IgD-negative memory B cell (primary cell): ENCODE measurements around the gene LIMCH1. TPM values are rescaled to one million over a fixed set of nuclear protein-coding genes. Genes with fewer than 3 reads are reported as not detected.

Experiments used
- H3K27ac Mint-ChIP-seq, 3 donors: one replicate each; pipeline ENCODE4 v1.8.0; 2020 to 2022; ENCODE audit warnings: mild to moderate bottlenecking in 3 of 3, mixed read lengths in 3 of 3, moderate library complexity in 1 of 3
- H3K27me3 Mint-ChIP-seq: one replicate; pipeline ENCODE4 v1.8.0; 2021; ENCODE audit warnings: mixed read lengths
- H3K36me3 Mint-ChIP-seq: one replicate; pipeline ENCODE4 v1.8.0; 2020; ENCODE audit warnings: mild to moderate bottlenecking, mixed read lengths
- H3K4me1 Mint-ChIP-seq, 3 donors: one replicate each; pipeline ENCODE4 v1.8.0; 2020 to 2022; ENCODE audit warnings: mixed read lengths in 3 of 3, mild to moderate bottlenecking in 1 of 3
- H3K4me3 Mint-ChIP-seq, 4 donors: one replicate each; pipeline ENCODE4 v1.8.0; 2020 to 2022; ENCODE audit warnings: mild to moderate bottlenecking in 4 of 4, mixed read lengths in 4 of 4, moderate library complexity in 3 of 4
- H3K9me3 Mint-ChIP-seq, 3 donors: one replicate each; pipeline ENCODE4 v1.8.0; 2020 to 2021; ENCODE audit warnings: mixed read lengths in 3 of 3, mild to moderate bottlenecking in 1 of 3
- polyA plus RNA-seq: library from polyadenylated mRNA; unstranded; fragments of 300-500 nt; fragmentation: Illumina TruSeq; gene quantifications from one replicate; pipeline ENCODE4 v1.2.3, GENCODE V29; 2021

Gene LIMCH1
- polyA plus RNA-seq, 1 donor from 2014 or later, result not detected

DNA sequence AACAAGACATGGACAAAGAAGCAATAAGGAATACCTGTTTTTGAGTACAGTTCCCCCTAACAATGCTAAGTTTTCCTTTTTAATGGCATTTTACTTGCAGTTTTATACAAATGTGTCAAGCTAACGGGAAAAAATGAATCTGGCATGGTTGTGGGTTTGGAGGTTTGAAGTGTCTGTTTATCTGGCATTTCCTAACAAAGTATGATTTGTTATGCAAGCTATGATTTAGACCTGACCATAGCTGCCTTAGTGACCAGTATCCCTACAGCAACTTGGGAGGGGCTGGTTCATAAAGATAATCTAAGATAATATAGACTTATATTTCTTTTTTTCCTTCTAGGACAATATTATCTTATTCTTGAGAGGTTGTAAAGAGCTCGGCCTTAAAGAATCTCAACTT lies 60.6 kb downstream of the LIMCH1 start:
- Mint-ChIP-seq H3K4me3 (no peak overlapping the region), H3K9me3 (peaks cover 0 to 4% (median 3%) of the 10 kb centered on the region in 3 donors), H3K4me1 (peaks cover 0 to 2% (median 0%) of the 10 kb centered on the region in 3 donors), H3K36me3 (no peaks in the 10 kb centered on the region), H3K27ac (no peak overlapping the region), H3K27me3 (peaks cover 2% of the 10 kb centered on the region)

DNA sequence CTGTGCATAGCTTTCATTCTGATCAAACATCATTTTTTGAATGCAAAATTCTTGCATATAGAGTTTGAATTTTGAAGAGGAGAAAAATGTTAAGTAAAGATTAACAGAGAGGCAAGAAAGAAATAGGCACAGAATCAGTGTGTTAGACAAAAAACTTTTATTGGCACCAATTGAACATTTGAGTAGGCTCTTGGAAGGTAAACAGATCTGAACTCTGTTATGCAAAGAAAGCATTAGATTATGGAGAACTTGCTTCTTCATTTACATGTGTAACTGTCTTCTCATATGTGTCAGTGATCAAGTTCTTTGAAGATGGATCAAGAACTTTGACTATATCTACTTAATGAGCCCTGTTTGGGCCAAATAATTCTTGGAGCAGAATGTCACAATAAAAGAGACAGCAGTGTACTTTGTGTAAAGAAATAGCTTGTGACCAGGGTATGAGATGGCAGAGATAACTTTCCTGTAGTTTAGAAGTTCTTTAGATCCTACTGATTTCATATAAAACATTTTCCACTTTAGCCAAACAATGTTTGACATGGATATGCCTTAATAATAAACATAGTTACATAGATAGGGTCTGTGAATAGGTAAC lies 61.3 kb downstream of the LIMCH1 start:
- no peak overlapping the region for H3K4me3 Mint-ChIP-seq
- H3K4me1 Mint-ChIP-seq, result peaks cover 0 to 2% (median 0%) of the 10 kb centered on the region in 3 donors
- H3K27me3 Mint-ChIP-seq, result peaks cover 2% of the 10 kb centered on the region
- H3K36me3 Mint-ChIP-seq, result no peaks in the 10 kb centered on the region
- peaks cover 0 to 4% (median 3%) of the 10 kb centered on the region in 3 donors for H3K9me3 Mint-ChIP-seq
- H3K27ac Mint-ChIP-seq, result no peak overlapping the region

DNA sequence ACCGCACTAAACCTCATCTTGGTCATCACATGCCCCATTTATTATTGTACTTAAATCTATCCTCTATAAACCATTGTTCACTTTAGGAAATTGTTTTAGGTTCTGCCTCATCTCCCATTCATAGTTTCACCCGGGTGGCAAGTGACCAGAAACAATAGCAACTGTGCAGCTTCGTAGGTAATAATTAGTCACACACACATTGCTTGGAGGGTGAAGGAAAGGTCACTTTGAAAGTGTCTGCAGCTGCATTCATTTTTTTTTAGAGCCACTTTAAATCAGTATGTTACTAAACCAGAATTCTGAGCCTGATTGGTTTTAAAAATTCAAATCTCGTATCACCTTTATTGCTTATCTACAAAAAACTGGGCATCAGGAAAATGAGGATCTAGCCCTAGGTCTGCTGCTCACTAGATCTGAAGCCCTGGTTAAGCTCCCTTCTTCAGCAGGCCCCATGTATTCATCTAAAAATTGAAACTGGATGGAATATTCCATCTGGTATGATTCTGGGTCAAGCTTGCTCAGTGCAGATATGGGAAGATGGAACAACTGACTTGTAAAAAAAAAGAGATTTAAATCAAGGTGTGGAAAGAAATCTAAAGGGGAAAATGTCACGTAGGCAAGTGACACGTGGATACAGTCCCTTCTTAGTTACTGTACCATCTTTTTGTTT lies 62.4 kb downstream of the LIMCH1 start:
- Mint-ChIP-seq H3K4me3 (no peak overlapping the region), H3K4me1 (peaks cover 0 to 2% (median 0%) of the 10 kb centered on the region in 3 donors), H3K27ac (peak overlapping the region in 1 of 3 donors; percentile 52), H3K36me3 (no peaks in the 10 kb centered on the region), H3K27me3 (peaks cover 2% of the 10 kb centered on the region), H3K9me3 (peaks cover 0 to 4% (median 3%) of the 10 kb centered on the region in 3 donors)

DNA sequence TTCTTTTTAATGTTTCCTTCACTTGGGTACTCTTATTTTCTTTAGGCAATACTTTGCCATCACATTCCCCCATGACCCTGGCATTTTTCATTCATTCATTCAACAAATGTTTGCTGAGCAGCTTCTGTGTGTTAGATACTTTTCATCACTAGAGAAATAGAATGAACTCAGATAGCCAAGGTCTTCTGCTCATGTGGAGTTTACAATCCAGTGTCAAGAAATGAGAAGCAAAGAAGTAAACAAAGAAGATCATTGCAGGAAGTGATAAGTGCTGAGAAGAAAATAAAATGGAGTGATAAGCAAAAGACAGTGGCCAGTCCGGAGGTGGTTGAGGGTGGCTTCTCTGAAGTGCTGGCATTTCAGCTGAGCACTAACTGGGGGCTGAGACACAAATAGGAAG lies 63.1 kb downstream of the LIMCH1 start:
- no peaks in the 10 kb centered on the region for H3K36me3 Mint-ChIP-seq
- no peak overlapping the region for H3K4me3 Mint-ChIP-seq
- peak overlapping the region in 1 of 3 donors; percentile 52 for H3K27ac Mint-ChIP-seq
- H3K9me3 Mint-ChIP-seq, result peaks cover 0 to 4% (median 3%) of the 10 kb centered on the region in 3 donors
- H3K27me3 Mint-ChIP-seq, result peaks cover 2% of the 10 kb centered on the region
- H3K4me1 Mint-ChIP-seq, result peaks cover 0 to 2% (median 0%) of the 10 kb centered on the region in 3 donors

DNA sequence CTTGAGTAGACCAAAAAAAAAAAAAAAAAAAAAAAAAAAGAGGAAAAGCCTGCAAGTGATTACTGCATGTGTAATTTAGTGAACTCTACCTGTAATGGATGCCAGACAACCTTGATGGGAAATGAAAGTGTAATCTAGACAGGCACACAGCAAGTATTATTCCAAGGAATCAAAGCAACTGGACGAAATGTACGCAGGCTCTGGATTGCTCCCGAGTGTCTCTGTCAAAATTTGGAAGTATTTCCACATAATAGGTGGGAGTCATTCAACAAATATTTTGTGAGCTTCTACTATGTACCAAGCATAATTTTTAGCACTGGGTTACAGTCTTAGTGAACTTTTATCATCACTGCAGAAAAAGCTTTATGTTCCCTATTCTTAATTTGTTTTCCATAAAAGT lies 64.2 kb downstream of the LIMCH1 start:
- Mint-ChIP-seq H3K27me3 (peaks cover 2% of the 10 kb centered on the region), H3K27ac (no peak overlapping the region), H3K9me3 (peaks cover 0 to 3% (median 2%) of the 10 kb centered on the region in 3 donors), H3K36me3 (no peaks in the 10 kb centered on the region), H3K4me1 (no peaks in the 10 kb centered on the region), H3K4me3 (no peak overlapping the region)

DNA sequence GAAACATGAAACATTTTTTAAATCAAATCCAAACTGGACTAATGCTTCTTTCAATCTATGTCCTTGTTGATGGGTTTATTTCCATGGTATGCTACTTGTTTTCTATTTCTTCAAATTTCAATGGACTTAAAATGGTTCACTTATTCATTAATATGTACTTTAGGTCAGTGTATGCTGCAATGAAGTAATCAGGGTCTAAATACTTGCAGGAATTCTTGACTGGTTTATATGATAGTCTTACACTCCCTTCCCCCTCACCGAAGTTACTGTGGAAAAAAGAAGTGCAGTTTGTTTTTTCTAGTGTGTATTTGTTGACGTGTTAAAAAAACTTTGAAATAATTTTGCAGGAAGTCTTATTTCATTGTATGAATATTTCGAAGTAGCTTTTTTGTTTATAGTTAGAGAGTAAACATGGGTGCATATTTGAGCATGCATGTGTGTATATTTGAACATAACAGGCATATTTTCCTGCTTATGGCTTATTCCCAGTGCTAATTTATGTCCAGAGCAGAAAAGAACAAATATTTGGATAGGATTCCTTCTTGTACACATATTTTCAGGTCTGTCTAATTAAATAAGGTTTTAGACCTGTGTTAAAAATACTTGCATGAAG lies 65.0 kb downstream of the LIMCH1 start:
- Mint-ChIP-seq H3K9me3 (peaks cover 0 to 3% (median 2%) of the 10 kb centered on the region in 3 donors), H3K27me3 (peaks cover 2% of the 10 kb centered on the region), H3K4me3 (no peak overlapping the region), H3K4me1 (no peaks in the 10 kb centered on the region), H3K27ac (no peak overlapping the region), H3K36me3 (no peaks in the 10 kb centered on the region)

DNA sequence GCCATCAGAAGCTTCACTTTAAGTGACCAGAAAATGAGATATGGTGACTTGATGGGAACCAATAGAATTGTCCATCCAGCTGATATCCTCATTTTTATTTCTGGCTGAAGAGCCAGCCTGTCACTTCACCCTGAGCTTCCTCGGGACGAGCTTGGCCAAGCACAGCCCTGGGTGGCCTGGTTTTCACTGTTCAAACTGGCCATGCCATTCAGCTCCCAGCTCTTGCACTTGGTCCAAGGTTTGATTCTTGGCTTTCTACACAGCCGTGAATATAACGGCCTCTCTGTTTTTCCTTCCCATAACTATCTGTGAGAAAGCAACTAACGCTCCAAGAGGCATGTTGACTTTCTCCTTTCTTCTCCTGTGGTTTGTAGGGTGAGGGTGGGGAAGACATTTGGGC lies 71.9 kb downstream of the LIMCH1 start:
- H3K36me3 Mint-ChIP-seq, result no peaks in the 10 kb centered on the region
- no peaks in the 10 kb centered on the region for H3K27me3 Mint-ChIP-seq
- H3K4me1 Mint-ChIP-seq, result no peaks in the 10 kb centered on the region
- no peak overlapping the region for H3K27ac Mint-ChIP-seq
- no peak overlapping the region for H3K4me3 Mint-ChIP-seq
- H3K9me3 Mint-ChIP-seq, result no peaks in the 10 kb centered on the region

DNA sequence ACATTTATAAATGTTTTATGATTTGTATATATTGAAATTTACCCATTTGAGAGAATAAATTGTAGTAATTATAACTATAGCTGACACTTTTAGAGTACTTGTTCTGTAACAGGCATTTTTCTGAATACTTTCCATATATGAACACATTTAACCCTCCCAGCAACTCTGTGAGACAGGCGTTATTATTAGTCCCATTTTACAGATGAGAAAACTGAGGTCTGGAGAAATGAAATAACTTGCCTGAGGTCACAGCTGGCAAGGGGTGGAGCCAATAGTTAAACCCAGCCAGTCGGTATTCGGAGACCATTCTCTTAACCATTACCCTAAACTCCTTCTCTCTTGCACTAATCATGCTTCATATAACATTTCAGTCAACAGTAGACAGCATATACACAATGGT lies 72.5 kb downstream of the LIMCH1 start:
- Mint-ChIP-seq H3K27me3 (no peaks in the 10 kb centered on the region), H3K4me3 (no peak overlapping the region), H3K4me1 (no peaks in the 10 kb centered on the region), H3K27ac (no peak overlapping the region), H3K9me3 (no peaks in the 10 kb centered on the region), H3K36me3 (no peaks in the 10 kb centered on the region)

DNA sequence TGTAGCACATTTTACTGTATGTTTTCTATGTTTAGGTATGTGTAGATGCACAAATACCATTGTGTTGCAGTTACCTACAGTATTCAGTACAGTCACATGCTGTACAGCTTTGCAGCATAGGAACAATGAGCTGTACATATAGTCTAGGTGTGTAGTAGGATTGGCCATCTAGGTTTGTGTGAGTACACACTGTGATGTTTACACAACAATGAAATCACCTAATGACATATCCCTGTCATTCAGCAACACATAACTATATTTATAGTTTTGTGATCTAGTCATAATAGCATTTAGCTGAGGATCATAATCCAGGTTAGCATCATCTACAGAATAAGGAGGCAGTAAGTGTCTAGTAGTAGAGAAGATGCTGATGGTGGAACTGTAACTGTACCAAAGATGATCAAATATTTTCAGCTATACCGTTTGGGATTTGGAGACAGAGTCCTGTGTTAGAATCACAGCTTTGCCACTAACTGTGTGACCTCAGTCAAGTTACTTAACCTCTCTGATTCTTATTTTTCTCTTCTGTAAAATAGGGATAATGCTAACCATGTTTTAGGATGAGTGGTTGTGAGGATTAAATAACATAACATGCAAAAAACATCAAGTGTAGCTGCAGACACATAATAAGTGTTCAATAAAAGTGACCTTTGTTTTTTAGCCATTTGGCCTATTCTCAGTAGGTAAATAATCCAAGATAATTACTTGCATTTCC lies 73.3 kb downstream of the LIMCH1 start:
- no peak overlapping the region for H3K4me3 Mint-ChIP-seq
- H3K27me3 Mint-ChIP-seq, result peaks cover 2% of the 10 kb centered on the region
- no peak overlapping the region for H3K27ac Mint-ChIP-seq
- no peaks in the 10 kb centered on the region for H3K9me3 Mint-ChIP-seq
- no peaks in the 10 kb centered on the region for H3K36me3 Mint-ChIP-seq
- no peaks in the 10 kb centered on the region for H3K4me1 Mint-ChIP-seq

DNA sequence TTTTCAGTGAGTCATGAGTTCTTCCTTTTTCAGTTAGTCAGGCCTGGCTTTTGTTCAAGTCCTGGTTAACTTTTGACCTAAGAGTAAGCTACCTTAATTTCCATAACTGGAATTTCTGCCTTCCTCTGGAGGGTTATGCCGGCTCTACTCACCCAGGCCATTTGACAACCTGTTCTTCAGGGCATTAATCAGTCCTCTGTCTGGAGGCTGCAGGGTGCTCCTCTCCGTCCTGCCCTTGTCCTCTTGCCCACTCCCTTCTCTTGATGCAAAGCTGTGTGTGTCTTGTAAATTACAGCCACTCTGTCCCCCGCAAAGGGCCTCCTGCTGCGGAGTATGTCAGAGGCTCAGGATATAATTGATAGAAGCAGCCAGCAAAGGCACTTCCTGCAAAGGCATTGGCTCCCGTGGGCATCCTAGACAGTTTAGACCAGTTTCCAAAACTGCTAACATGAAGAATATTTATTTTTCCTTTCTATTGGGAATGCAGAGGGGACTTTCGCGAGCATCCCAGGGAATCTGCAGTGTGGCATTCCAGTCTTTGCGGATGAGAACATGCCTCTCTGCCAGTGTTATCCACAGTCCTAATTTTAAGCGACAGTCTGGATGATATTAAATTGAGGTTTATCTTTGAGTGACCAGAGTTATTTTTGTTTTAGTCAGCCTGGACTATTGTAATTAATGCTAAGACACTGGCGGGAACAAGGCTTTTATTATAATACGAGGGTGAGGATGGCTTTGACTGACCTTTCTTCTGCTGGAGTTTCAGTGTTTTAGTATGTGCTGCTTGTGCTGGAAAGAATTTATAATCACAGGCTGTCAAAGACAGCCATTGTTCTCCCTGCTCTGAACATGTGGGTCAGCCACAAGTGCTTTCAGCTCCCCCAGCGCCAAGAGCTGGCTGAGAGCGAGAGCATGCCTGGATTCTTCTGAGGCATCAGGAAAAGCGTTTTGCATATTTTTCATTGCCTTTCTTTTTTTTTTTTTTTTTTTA lies 74.2 kb downstream of the LIMCH1 start:
- no peak overlapping the region for H3K4me3 Mint-ChIP-seq
- peak overlapping the region in 1 of 3 donors; percentile 20 for H3K27ac Mint-ChIP-seq
- peaks cover 2% of the 10 kb centered on the region for H3K27me3 Mint-ChIP-seq

DNA sequence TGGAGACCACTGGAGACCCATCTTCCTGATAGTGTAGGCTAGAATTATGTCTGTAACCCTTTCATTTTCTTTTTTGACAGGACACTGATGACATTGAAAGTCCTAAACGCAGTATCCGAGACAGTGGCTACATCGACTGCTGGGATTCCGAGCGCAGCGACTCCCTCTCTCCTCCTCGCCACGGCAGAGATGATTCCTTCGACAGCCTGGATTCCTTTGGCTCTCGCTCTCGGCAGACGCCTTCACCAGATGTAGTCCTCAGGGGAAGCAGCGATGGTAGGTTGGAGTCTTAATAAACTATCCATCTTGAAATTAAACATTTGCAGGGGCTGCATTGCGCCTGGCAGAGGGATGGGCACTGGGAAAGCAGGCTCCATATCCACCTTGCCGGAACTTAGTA lies 75.4 kb downstream of the LIMCH1 start:
- Mint-ChIP-seq H3K27ac (peak overlapping the region in 1 of 3 donors; percentile 43), H3K4me1 (no peaks in the 10 kb centered on the region), H3K9me3 (no peaks in the 10 kb centered on the region), H3K4me3 (no peak overlapping the region), H3K27me3 (peaks cover 2% of the 10 kb centered on the region), H3K36me3 (no peaks in the 10 kb centered on the region)

More for the DNA sequence above, 74.2 kb downstream of the LIMCH1 start:
- Mint-ChIP-seq H3K4me1 (no peaks in the 10 kb centered on the region), H3K9me3 (no peaks in the 10 kb centered on the region), H3K36me3 (no peaks in the 10 kb centered on the region)

DNA sequence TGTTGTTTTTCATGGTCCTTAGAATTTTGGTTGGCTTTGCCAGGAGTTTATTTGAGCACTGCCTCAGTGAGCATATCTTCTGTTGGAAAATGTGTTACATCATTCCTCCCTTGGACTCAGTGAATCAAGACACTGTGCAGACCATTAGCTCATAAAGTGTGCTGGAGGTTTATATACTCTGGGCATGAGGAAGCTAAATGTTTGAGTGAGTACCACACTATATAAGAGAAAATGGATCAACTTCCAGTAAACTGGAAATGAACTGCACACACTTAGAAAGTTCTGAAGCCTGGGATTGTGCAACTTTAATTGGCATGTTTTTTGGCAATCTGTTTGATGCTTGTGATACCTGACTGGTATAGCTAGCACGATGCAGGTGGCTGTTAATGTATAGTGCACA lies 75.9 kb downstream of the LIMCH1 start:
- H3K27me3 Mint-ChIP-seq, result peaks cover 2% of the 10 kb centered on the region
- H3K4me3 Mint-ChIP-seq, result no peak overlapping the region
- no peaks in the 10 kb centered on the region for H3K9me3 Mint-ChIP-seq
- H3K27ac Mint-ChIP-seq, result no peak overlapping the region
- H3K36me3 Mint-ChIP-seq, result no peaks in the 10 kb centered on the region
- no peaks in the 10 kb centered on the region for H3K4me1 Mint-ChIP-seq

DNA sequence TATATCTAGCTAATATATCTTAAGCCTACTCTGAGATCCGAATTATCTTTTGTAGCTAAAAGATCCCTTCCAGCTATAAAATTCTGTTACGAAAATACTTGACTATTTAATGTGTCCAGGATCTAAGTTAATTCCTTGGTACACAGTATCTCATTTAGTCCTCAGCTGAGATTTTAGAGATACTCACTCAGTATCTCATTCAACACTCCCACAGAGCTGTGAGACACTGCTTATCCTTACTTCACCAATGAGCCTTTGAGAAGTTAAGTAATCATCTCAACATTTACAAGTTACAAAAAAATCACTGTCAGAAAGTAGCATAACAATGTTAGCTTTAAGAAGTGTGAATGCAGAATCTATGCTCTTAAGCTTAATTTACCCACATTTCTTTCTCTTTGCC lies 76.6 kb downstream of the LIMCH1 start:
- no peaks in the 10 kb centered on the region for H3K4me1 Mint-ChIP-seq
- no peak overlapping the region for H3K4me3 Mint-ChIP-seq
- peaks cover 2% of the 10 kb centered on the region for H3K27me3 Mint-ChIP-seq
- no peak overlapping the region for H3K27ac Mint-ChIP-seq
- no peaks in the 10 kb centered on the region for H3K36me3 Mint-ChIP-seq
- peaks cover 0 to 4% (median 0%) of the 10 kb centered on the region in 3 donors for H3K9me3 Mint-ChIP-seq

DNA sequence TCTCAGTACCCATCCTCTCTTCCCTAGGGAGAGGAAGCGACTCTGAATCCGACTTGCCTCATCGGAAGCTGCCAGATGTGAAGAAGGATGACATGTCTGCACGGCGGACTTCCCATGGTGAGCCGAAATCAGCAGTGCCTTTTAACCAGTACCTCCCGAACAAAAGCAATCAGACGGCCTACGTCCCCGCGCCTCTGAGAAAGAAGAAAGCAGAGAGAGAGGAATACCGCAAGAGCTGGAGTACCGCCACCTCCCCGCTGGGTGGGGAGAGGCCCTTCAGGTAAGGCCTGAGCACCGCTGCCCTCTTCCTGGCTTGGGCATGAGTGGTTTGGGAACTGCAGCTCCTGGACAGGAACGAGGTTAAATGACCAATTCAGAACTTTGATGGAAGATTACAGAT lies 81.2 kb downstream of the LIMCH1 start:
- H3K4me3 Mint-ChIP-seq, result no peak overlapping the region
- peaks cover 1% of the 10 kb centered on the region for H3K36me3 Mint-ChIP-seq
- H3K27ac Mint-ChIP-seq, result no peak overlapping the region
- no peaks in the 10 kb centered on the region for H3K4me1 Mint-ChIP-seq
- peaks cover 5% of the 10 kb centered on the region for H3K27me3 Mint-ChIP-seq
- H3K9me3 Mint-ChIP-seq, result peaks cover 1 to 5% (median 5%) of the 10 kb centered on the region in 3 donors
